ENCODE results near the gene MEOX2.

DNA sequence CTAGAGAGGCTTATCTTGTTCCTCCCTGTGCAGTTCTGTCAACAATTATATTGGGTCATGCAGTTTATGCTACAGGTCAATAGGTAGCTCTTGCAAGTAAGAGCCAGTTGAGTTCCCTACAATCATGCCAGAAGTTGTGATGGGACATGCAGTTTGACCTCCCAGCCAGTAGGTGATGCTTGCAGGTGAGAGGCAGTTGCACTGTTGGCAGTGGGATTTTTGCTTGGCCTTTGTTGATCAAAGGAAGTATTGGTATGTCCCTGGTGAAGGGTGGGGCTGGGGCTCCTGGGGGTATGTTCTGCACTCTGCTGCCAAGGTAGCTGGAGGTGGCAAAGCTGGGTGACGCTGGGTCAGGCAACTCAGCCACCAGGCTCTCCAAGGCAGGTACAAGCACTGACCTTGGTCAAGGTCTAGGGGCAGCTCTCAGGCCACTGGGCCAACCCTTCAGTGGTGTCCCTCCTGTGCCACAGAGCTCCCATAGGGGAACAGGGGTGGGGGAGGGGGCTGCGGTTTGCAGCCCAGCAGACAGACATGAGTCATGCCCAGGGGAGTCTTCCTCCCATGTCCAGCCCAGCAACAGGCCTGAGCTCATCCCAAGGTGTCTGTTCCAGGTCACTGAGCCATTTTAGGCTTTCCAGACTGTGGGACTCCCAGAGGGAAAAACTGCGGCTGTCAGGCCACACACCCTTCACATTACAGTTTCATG lies 43.3 kb downstream of the MEOX2 start:
- TF ChIP-seq, protein P1, sequence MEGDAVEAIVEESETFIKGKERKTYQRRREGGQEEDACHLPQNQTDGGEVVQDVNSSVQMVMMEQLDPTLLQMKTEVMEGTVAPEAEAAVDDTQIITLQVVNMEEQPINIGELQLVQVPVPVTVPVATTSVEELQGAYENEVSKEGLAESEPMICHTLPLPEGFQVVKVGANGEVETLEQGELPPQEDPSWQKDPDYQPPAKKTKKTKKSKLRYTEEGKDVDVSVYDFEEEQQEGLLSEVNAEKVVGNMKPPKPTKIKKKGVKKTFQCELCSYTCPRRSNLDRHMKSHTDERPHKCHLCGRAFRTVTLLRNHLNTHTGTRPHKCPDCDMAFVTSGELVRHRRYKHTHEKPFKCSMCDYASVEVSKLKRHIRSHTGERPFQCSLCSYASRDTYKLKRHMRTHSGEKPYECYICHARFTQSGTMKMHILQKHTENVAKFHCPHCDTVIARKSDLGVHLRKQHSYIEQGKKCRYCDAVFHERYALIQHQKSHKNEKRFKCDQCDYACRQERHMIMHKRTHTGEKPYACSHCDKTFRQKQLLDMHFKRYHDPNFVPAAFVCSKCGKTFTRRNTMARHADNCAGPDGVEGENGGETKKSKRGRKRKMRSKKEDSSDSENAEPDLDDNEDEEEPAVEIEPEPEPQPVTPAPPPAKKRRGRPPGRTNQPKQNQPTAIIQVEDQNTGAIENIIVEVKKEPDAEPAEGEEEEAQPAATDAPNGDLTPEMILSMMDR (IDR thresholded peaks at IDR 0.05), result no peak
- TF ChIP-seq POLR2A (IDR thresholded peaks at IDR 0.05) (no peak), POLR2AphosphoS5 (IDR thresholded peaks at IDR 0.05) (no peak), EP300 (IDR thresholded peaks at IDR 0.05) (no peak)
